Peyer's patch (tissue), 4 donors: ENCODE results near the gene GLIS1.

Experiments
- POLR2A ChIP-seq, 2 donors: fragments of 450-650 bp; IDR thresholded peaks; one replicate each; pipeline ENCODE4 v1.5.1; 2017; ENCODE audit warnings: antibody characterized with exemption in 2 of 2, mild to moderate bottlenecking in 2 of 2, moderate library complexity in 2 of 2
- TF ChIP-seq, protein P1 (sequence below), 6 experiments: fragments of 450-650 bp in 4 of 6; fragments of 200-600 bp in 2 of 6; sonication (generic) in 1 of 6; IDR thresholded peaks; one replicate each; pipeline ENCODE4 v1.5.1; 2017 to 2019; ENCODE audit warnings: antibody characterized with exemption in 6 of 6, mild to moderate bottlenecking in 3 of 6, moderate library complexity in 1 of 6

DNA sequence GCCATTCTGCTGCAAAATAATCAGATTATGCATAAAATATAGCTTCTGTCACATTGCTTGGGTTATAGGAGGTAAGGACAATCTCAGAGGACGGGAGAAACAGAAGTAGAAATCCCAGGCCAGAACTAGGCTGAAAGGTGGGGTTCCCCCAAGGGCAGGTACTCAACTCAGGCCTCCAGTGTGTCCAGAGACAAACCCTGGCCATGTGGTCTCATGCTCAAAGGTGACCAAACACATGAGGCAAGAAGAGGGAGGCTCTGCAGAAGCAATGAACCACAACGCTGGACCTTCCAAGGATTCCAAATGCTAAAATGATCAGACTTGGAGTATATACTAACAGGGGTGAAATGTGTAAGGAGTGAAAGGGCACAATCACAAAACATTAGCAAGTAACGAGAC lies 176.0 kb downstream of the GLIS1 start:
- no peak for TF ChIP-seq POLR2A (IDR thresholded peaks at IDR 0.05)
- TF ChIP-seq, protein P1, sequence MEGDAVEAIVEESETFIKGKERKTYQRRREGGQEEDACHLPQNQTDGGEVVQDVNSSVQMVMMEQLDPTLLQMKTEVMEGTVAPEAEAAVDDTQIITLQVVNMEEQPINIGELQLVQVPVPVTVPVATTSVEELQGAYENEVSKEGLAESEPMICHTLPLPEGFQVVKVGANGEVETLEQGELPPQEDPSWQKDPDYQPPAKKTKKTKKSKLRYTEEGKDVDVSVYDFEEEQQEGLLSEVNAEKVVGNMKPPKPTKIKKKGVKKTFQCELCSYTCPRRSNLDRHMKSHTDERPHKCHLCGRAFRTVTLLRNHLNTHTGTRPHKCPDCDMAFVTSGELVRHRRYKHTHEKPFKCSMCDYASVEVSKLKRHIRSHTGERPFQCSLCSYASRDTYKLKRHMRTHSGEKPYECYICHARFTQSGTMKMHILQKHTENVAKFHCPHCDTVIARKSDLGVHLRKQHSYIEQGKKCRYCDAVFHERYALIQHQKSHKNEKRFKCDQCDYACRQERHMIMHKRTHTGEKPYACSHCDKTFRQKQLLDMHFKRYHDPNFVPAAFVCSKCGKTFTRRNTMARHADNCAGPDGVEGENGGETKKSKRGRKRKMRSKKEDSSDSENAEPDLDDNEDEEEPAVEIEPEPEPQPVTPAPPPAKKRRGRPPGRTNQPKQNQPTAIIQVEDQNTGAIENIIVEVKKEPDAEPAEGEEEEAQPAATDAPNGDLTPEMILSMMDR (IDR thresholded peaks at IDR 0.05) = no peak
